Testis (tissue), 3 donors: Measurements from ENCODE around the gene PMF1. TPM values are rescaled to one million over a fixed set of nuclear protein-coding genes. Genes with fewer than 3 reads are reported as not detected.

ENCODE experiments used
- DNase-seq: peaks from one replicate; pipeline ENCODE4 v3.0.0-alpha.2; 2019
- H3K27ac ChIP-seq, 2 donors: fragments of 200-600 bp; sonication (generic); one replicate each; pipeline ENCODE4 v1.5.1; 2019
- H3K27me3 ChIP-seq: fragments of 200-600 bp; sonication (generic); one replicate; pipeline ENCODE4 v1.5.1; 2019
- H3K36me3 ChIP-seq: fragments of 200-600 bp; sonication (generic); one replicate; pipeline ENCODE4 v1.5.1; 2017; ENCODE audit warnings: low read depth; ENCODE audit errors: missing control alignments
- H3K4me1 ChIP-seq: fragments of 200-600 bp; sonication (generic); one replicate; pipeline ENCODE4 v1.5.1; 2019
- H3K4me3 ChIP-seq, 2 donors: fragments of 200-600 bp; sonication (generic); one replicate each; pipeline ENCODE4 v1.5.1; 2017 to 2019
- H3K9me3 ChIP-seq: fragments of 200-600 bp; sonication (generic); one replicate; pipeline ENCODE4 v1.5.1; 2017
- POLR2A ChIP-seq: fragments of 450-650 bp; IDR thresholded peaks from one replicate; pipeline ENCODE4 v1.6.1; 2017; ENCODE audit warnings: antibody characterized with exemption, mild to moderate bottlenecking, moderate library complexity
- WGBS, 2 donors: methylation state at CpG; one replicate each; pipeline ENCODE4 v1.1.5; 2018; 5-methylcytosine and 5-hydroxymethylcytosine counted together
- intact Hi-C: fragments of 100-400 bp; cut with DNase I; formaldehyde crosslinking; loops from one replicate; pipeline ENCODE4 v1.15.1; 2023; ENCODE audit warnings: low total_unique reads
- polyA plus RNA-seq: library from polyadenylated mRNA; stranded (reverse); fragments of 350-450 nt; fragmentation: Illumina TruSeq; extraction: RNeasy Lipid Tissue Mini Kit (QIAGEN cat#74804); gene quantifications from one replicate; pipeline ENCODE4 v1.2.3, GENCODE V29; 2014; ENCODE audit warnings: low read depth, low replicate concordance; ENCODE audit not compliant: insufficient read depth
- total RNA-seq, 2 donors: library from RNA; depleted of rRNA; stranded (reverse); fragments of >200 nt; gene quantifications; one replicate each; pipeline ENCODE4 v1.2.3, GENCODE V29; 2016
- TF ChIP-seq, protein P1 (sequence below), 3 experiments: fragments of 450-650 bp in 2 of 3; fragments of 200-600 bp in 1 of 3; sonication (generic) in 1 of 3; IDR thresholded peaks; one replicate each; pipeline ENCODE4 v1.5.1; 2016 to 2019; ENCODE audit warnings: antibody characterized with exemption in 3 of 3, mild to moderate bottlenecking in 2 of 3, moderate library complexity in 1 of 3

Gene PMF1
- total and polyA plus RNA-seq, 3 donors from 2014 or later = 32.3 to 47.0 (median 38.1) TPM

GRCh38 chr1:156249593-156249992 is 36.8 kb downstream of the PMF1 start:
- H3K27me3 ChIP-seq = no peaks in the 10 kb centered on the region
- H3K9me3 ChIP-seq = no peaks in the 10 kb centered on the region
- no peaks in the 10 kb centered on the region for H3K36me3 ChIP-seq
- 58 to 88% methylated on average over 3 to 5 of the region's 5 CpGs for WGBS, 2 donors
- H3K4me1 ChIP-seq = peaks cover 25% of the 10 kb centered on the region
- no peak for TF ChIP-seq POLR2A
- TF ChIP-seq, protein P1, sequence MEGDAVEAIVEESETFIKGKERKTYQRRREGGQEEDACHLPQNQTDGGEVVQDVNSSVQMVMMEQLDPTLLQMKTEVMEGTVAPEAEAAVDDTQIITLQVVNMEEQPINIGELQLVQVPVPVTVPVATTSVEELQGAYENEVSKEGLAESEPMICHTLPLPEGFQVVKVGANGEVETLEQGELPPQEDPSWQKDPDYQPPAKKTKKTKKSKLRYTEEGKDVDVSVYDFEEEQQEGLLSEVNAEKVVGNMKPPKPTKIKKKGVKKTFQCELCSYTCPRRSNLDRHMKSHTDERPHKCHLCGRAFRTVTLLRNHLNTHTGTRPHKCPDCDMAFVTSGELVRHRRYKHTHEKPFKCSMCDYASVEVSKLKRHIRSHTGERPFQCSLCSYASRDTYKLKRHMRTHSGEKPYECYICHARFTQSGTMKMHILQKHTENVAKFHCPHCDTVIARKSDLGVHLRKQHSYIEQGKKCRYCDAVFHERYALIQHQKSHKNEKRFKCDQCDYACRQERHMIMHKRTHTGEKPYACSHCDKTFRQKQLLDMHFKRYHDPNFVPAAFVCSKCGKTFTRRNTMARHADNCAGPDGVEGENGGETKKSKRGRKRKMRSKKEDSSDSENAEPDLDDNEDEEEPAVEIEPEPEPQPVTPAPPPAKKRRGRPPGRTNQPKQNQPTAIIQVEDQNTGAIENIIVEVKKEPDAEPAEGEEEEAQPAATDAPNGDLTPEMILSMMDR (IDR thresholded peaks at IDR 0.05) = no peak
- H3K27ac ChIP-seq = no peak overlapping the region
- intact Hi-C loops = no loop called here
- H3K4me3 ChIP-seq = no peak overlapping the region
- no peak for DNase-seq

DNA sequence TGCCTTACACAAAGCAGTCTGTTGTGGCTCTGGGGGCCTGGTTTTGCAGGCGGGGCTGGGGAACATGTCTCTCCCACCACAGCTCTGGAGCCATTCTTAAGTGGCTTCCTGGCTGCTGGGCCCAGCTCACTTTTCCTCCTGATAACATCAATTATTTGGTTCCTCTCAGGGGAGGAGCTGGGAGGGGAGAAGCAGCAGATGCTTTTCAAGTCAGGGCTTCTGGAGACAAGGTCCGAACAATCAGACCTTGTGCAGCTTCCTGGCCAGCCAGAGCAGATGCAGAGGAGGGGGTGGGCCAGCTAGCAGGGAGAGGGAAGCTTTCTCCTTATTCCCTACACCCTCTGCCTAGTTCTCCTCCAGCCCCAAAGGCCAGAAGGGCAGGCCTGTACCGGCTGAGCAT is 38.7 kb downstream of the PMF1 start:
- DNase-seq = no peak
- intact Hi-C loops = no loop called here
- TF ChIP-seq POLR2A = no peak
- TF ChIP-seq, protein P1 (IDR thresholded peaks at IDR 0.05) = no peak

GRCh38 chr1:156253634-156254033 is 40.8 kb downstream of the PMF1 start:
- Histone ChIP-seq H3K4me1 (no peaks in the 10 kb centered on the region), H3K27ac (no peak overlapping the region), H3K27me3 (no peaks in the 10 kb centered on the region), H3K36me3 (no peaks in the 10 kb centered on the region), H3K4me3 (no peak overlapping the region), H3K9me3 (no peaks in the 10 kb centered on the region)
- 81 to 82% methylated on average over 3 of the region's 3 CpGs for WGBS, 2 donors
- no peak for DNase-seq
- TF ChIP-seq, protein P1 (IDR thresholded peaks at IDR 0.05) = no peak
- no peak for TF ChIP-seq POLR2A
- intact Hi-C loops = no loop called here

More for the DNA sequence above, 38.7 kb downstream of the PMF1 start:
- 17 to 45% methylated on average over 2 to 3 of the region's 3 CpGs for WGBS, 2 donors
- Histone ChIP-seq H3K9me3 (no peaks in the 10 kb centered on the region), H3K27ac (no peak overlapping the region), H3K4me1 (peaks cover 16% of the 10 kb centered on the region), H3K4me3 (no peak overlapping the region), H3K27me3 (no peaks in the 10 kb centered on the region), H3K36me3 (no peaks in the 10 kb centered on the region)

DNA sequence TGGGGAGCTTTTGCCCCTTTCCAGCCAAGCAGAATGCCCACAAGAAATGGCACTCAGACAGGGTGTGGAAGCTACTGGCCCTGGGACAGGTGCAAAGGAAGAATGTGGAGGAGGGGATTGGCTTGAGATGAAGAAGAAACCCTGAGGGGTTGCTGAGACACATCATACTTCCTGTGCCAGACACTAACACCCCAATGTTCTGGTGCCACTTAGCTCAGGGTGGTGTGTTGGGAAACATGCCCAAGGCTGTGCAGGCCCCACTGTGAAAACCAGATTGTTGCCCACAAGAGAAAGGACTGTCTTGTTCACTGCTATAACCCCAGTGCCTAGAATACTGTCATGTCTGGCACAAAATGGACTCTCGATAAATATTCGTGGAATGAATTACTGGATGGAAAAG is 44.9 kb downstream of the PMF1 start:
- 89 to 92% methylated on average over 2 of the region's 2 CpGs for WGBS, 2 donors
- H3K27ac ChIP-seq = no peak overlapping the region
- no peaks in the 10 kb centered on the region for H3K4me1 ChIP-seq
- intact Hi-C loops = no loop called here
- TF ChIP-seq, protein P1 (IDR thresholded peaks at IDR 0.05) = no peak
- TF ChIP-seq POLR2A = no peak
- H3K9me3 ChIP-seq = no peaks in the 10 kb centered on the region
- H3K4me3 ChIP-seq = no peak overlapping the region
- no peaks in the 10 kb centered on the region for H3K27me3 ChIP-seq
- DNase-seq = no peak
- H3K36me3 ChIP-seq = no peaks in the 10 kb centered on the region

DNA sequence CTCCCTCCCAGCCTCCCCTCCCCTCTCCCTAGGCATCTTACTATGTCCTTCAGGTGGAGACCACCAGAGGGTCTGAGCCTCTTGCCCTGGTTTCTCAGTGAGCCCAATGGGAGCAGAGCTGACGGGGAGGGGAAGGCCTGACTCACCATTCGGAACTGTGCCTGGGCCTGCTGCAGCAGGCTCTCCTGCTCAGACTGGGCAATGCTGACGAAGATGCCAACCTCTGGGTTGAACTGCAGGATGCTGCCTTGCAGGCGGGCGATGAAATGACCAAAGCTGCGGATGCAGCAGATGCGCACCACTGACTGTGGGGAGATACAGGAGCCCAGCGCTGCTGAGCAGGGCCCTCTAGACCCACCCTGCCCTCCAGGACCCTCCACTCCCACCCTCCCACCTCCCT is 46.1 kb downstream of the PMF1 start:
- Histone ChIP-seq H3K4me1 (no peaks in the 10 kb centered on the region), H3K27me3 (no peaks in the 10 kb centered on the region), H3K27ac (no peak overlapping the region), H3K4me3 (no peak overlapping the region), H3K9me3 (no peaks in the 10 kb centered on the region), H3K36me3 (no peaks in the 10 kb centered on the region)
- intact Hi-C loops = no loop called here
- WGBS, 2 donors = 97 to 98% methylated on average over 5 to 8 of the region's 8 CpGs
- no peak for DNase-seq
- TF ChIP-seq, protein P1 (IDR thresholded peaks at IDR 0.05) = no peak
- TF ChIP-seq POLR2A = no peak
